ENCODE results near the gene TRIM40.

DNA sequence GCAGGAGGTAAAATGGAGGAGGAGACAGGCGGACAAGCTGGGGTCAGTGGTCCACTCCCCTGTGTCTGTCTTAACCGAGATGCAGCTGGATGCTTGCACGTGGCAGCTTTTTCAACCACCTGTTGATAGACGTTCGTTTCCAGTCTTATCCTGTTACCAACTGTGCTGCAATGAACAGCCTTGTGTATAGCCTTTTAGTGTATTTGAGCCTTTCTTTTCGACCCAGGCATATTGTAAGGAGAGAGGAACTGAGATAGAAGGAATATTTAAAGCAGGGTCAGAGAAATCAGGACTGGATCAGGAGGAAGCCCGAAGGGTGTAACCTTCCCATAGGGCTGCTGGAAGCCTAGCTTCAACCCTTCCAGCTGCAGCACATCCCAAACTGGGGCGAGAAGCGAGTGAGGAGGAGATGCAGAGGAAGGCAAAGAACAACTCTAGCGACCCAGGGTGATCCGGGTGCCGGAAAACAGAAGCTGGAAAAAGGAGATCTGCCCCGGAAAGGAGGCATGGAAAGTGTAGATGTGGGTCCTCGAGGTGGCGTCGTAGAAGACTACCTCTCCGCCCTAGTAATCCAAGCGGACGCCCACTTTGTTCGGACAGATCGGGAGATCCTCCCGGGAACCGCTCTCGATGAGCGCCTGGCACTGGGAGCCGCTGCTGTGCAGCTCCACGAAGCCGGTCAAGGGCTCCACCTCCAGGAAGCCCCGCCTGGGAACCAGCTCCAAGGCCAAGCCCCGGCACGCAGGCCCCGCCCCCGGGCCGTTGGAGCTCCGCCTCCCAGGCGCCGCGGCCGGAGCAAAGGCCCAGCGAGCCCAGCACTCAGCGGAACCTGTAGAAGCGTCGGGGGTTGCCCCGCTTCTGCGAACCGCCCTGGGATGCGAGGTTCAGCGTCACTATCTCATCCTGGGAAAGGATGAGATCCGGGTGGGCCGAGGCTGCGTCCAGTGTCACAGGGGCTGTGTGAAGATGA, 34.2 kb upstream of the TRIM40 start:
- TF ChIP-seq POLR2AphosphoS5 (IDR thresholded peaks at IDR 0.05; ENCODE audit: low read depth, low read length), result no peak
- no peak for TF ChIP-seq TAF1 (IDR thresholded peaks at IDR 0.05; ENCODE audit: low read depth, low read length)

All from GM12891 (cell line).